Measurements from ENCODE around the gene GNG7.

DNA sequence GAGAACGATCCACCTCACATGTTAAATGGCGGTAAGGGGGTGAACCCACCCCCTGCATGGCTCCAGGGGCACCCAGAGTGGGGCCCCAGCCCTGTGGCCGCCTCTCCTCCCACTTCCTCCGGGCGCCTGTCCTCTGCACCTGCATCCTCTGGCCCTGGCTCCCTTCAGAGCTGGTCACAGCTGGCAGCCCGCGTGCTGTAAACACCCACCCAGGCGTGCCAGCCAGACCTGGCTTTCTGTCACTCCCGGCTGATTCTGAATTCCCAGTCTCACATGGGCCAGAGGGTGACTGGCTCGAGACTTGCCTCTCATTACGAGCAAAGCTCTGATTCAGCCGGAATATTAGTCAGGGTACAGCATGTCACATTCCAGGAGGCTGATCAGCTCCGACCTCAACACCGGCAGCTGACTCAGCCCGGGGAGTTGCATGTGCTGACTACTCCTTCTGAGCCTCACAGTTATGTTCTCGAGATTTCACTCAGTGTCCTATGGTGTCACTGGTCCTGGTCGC is 75.1 kb downstream of the GNG7 start:
- TF ChIP-seq, protein P1, sequence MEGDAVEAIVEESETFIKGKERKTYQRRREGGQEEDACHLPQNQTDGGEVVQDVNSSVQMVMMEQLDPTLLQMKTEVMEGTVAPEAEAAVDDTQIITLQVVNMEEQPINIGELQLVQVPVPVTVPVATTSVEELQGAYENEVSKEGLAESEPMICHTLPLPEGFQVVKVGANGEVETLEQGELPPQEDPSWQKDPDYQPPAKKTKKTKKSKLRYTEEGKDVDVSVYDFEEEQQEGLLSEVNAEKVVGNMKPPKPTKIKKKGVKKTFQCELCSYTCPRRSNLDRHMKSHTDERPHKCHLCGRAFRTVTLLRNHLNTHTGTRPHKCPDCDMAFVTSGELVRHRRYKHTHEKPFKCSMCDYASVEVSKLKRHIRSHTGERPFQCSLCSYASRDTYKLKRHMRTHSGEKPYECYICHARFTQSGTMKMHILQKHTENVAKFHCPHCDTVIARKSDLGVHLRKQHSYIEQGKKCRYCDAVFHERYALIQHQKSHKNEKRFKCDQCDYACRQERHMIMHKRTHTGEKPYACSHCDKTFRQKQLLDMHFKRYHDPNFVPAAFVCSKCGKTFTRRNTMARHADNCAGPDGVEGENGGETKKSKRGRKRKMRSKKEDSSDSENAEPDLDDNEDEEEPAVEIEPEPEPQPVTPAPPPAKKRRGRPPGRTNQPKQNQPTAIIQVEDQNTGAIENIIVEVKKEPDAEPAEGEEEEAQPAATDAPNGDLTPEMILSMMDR (conservative IDR thresholded peaks at IDR 0.05), result no peak
- TF ChIP-seq ZFX (IDR thresholded peaks at IDR 0.05), result no peak

Data from C4-2B (cell line).